NCI-H1417 (cell line): ENCODE measurements around the gene OSBPL3.
"Not testable (repeated sequence)": the region's sequence is repeated elsewhere in the genome, so short reads cannot be mapped to it uniquely, and the experiment has no call there.

Source experiments
- DNase-seq, 3 experiments: peaks; one replicate each; lab custom pipeline; 2025; lab: John Stamatoyannopoulos, UW

The OSBPL3 gene

DNA sequence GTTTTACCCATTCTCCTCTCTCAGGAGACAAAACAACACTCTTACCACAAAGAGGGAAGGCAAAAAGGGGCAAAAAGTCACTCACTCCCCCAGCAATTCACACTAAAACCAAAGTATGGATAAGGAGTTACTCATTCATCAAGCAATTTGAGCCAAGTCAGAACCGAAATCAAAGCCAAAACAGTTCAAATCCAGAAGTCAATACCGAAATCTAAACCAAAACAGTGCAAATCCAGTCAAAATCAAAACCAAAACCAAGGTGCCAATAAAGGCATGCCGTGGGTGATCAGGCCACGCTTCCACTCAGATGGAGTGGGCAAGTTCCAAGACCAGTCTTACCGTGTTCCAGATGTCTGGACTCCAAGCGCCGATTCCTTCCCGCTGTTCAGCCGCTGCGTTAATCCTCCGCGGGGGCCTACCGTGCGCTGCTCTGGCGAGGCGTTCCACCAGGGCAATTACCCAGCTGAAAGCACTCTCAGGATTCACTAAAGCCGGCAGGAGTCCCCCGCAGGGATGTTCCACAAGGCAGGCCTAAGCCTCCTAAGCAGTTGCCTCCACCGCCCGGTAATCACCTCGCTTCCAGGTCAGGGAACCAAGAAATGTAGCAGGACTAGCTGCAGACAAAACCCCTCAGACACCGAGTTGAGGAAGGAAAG lies 185.1 kb downstream of the OSBPL3 start:
- DNase-seq, result not testable (repeated sequence)

DNA sequence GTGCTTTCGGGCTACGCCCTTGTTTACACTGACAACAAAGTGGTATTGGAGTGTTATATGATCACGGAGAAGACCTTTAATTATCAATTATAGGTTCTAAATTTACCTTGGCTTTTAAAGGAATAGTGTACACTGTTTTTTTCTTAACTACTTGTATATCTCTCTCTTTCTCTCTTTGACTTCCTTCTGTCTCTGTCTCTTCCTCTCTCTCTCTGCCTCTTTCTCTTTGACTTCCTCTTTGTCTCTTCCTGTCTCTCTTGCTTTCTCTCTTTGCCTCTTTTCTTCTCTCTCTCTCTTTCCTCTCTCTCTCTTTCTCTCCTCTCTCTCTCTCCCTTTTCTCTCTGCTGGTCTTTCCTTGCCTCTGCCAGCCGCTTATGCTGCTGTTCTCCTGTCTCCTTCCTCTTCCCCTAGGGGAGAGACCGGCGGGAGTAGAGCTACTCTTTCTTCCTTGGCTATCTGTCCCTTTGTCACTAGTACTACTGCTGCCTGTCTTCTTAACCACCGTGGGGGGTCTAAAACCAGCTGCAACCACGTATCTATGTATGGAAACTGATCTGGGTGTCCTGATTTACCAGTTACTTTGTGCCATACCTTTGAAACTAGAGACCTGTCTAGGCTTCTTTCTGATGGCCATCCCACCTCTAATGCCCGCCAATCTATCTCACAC lies 185.9 kb downstream of the OSBPL3 start:
- DNase-seq, result no peak

DNA sequence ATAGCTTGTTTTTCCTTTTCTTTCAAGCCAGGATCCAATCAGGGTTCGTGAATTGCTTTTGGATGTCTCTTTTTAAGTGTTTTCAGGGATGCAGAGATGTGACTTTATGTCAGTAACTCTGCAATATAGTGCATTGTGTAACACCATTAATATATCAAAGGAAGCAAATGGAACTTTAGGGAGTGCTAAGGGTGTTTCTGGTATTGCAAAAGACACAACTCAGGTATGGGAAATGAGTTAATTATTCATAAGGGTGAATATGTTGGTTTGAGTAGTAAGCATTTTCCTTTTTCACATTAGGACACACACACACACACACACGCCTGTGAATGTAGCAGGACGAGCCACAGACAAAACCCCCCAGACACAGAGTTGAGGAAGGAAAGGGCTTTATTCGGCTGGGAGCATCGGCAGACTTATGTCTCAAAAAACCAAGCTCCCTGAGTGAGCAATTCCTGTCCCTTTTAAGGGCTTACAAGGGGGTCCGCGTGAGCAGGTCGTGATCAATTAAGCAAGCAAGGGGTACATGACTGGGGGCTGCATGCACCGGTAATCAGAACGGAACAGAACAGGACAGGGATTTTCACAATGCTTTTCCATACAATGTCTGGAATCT lies 190.9 kb downstream of the OSBPL3 start:
- no peak for DNase-seq

GRCh38 chr7:24788075-24788474 lies 191.9 kb downstream of the OSBPL3 start:
- DNase-seq, result no peak

DNA sequence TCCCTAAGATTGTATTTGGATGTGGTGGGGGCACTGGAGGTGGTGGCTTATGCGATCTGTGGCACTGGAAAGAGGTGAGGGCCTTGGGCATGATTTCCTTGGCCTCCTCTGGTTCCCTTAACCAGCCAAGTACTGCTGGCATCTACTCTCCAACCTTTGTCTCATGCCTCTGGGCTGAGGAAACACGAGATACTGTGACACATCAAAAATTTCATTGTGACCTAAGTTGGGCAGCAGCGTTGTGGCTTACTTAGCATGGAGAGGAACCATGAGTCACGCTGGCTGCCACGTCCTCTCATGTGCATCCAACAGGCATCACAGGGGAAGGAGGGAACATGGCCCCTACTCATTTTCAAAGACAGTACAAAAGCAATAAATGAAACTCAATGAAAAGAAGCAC lies 193.0 kb downstream of the OSBPL3 start:
- DNase-seq, result no peak

GRCh38 chr7:24786306-24786705 lies 193.7 kb downstream of the OSBPL3 start:
- DNase-seq, result no peak

- no peak for DNase-seq
These were observed 195.7 kb downstream of the OSBPL3 start for GRCh38 chr7:24784277-24784676.

GRCh38 chr7:24783698-24784097 lies 196.3 kb downstream of the OSBPL3 start:
- DNase-seq, result no peak

- no peak for DNase-seq
These were observed 198.9 kb downstream of the OSBPL3 start for GRCh38 chr7:24781106-24781505.

- DNase-seq, result no peak
These were observed 200.7 kb downstream of the OSBPL3 start for GRCh38 chr7:24779283-24779655.

DNA sequence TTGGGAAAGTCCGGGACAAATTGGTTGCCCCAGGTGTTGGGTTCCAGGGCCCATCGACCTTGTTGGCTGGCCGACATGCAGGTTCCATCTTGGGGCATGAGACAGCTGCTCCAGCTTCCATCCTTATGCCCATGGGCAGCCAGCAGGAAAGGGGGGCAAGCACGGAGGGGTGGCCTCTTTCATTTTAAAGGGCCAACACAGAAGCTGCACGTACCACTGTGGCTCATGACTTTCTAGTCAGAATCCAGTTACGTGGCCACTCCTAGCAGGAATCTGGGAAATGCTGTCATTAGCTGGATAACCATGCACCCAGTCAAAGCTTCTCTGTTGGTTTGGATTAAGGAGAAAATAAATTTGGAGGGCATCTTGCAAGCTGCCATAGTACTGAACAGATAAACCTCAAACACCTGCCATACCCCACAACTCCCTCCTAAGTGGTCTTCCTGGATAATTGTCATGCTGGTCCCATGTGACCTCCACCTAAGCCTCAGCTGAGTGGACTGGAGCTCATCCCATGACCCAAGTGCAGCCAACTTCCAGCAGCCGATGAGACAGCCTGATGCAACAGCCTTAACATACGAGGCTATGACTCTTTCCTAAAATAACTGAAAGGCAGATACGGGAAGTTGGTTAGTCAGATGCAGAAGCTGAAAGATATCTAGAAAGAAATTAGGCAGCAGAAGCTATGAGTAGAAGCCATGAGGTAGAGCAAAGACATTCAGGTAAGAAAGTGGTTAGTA lies 201.3 kb downstream of the OSBPL3 start:
- no peak for DNase-seq

GRCh38 chr7:24777806-24778205 lies 202.2 kb downstream of the OSBPL3 start:
- no peak for DNase-seq

DNA sequence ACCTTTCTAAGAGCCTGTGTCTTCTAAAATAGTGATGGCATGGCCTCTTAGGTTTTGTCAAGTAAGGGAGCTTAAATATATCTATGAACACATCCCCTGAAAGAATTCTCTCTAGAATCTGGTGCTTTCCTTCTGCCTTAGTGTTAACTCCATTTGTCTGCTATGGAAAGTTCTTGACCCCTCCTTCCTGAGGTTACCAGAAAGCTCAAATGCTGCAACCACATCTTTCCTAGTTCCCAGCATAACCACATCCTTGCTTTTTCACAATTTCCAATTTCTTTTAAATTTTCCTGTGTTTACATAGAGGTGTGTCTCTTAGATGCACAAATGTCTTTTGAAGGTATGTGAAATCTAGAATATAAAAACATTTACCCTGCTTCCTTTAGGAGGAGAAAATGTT lies 206.3 kb downstream of the OSBPL3 start:
- DNase-seq, result no peak

DNA sequence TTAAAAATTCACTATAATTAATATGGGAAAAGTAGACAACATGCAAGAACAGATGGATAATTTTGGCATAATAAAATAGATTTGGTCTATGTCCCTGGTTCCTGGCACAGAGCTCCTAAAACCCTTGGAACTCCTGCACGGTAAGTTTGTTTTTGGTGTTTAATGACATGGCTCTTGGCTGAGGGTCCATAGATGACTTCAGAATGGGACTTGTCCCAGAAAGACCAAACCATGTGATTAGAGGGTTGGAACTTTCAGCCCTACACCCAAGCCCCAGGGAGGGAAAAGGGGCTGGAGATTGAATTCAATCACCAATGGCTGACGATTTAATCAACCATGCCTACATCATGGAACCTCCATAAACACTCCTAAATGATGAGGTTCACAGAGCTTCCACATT lies 210.1 kb downstream of the OSBPL3 start:
- no peak for DNase-seq

DNA sequence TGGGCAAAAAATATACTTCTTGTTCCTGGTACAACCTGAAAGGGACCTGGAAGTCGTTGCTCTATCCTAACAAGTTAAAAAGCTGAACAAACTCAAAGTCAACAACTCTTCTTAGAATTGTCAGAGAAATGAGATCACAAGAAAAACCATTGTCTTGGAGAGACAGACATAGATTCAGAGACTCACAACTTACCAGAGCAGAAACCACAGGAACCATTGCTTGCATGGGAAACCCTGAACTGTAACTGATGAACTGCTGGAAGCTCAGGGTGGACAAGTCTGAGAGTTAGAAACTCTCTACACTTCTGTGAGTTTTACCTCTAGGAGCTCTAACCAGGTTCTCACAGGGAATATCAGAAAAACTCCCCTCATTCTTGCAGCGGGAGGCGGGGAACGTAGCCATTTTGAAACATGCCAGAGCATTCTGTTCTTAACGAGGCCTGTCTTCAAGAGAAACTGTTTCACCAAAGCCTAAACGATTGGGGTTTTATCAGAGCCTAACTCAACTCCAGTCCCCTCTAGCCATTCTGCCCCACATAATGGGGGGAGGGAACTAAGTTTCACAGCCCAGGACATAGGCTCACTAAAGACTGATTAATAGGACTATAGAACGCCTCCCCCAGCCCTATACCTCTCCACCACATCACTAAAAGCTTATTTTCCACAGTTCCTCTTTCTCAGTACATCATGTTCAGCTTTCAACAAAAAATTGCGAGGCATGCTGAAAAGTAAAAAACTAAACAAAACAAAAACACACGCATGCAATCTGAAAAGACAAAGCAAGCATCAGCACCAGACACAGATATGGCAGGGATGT lies 210.8 kb downstream of the OSBPL3 start:
- no peak for DNase-seq

- peak in 2 of 3 experiments; percentile 23 to 41 for DNase-seq
These were observed 212.0 kb downstream of the OSBPL3 start for GRCh38 chr7:24767878-24768569.

DNA sequence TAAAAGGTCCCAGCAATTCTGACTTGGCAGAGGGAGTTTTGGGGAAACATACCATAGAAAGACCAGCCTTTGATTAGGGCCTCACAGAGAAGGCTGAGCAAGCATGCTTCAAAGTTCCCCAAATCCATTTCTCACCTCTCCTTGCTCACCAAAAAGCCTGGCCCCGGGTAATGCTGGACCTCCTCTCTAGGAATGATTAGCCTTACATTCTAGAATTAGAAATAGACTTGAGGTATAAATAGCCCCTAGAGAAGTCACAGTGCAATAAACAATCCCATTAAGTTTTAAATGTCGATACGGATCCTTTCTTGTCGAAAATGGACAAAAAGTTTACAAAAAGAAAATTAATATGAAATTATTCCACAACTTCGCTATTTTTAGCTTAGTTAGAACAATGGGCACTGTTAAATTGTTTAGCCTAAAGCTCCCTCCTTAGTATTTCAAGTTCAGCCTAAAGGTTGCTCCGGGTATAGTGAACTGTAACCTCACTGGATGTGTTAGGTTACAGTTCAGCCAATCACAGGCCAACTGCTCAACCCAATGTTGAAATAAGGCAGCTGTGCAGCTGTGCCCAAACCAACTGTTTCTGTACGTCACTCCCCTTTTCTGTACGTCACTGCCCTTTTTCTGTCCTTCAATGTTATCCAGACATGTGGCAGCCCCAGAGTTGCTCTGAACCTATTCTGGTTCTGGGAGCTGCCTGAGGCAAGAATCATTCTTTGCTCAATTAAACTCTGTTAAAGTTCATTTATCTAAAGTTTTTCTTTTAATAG lies 214.8 kb downstream of the OSBPL3 start:
- DNase-seq, result peak in 1 of 3 experiments; percentile 25

DNA sequence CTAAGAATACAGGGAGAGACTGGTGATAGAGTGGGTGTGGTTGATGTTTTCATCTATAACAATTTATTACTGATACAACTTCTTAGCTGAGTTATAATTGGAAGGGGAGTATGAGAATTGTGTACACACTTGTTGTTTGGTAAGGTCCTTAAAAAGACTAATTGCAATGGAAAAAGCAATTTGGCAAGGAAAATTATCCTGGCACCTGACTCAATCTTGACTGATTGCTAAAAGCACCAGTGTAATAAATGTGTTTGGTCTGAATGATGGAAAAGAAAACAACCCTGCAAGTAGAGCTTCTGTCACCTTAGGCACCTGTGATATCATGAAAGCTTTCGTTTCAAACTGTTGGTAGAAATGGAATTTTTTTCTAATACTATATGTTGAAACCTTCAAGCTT lies 216.0 kb downstream of the OSBPL3 start:
- DNase-seq, result peak in 2 of 3 experiments; percentile 30 to 77

DNA sequence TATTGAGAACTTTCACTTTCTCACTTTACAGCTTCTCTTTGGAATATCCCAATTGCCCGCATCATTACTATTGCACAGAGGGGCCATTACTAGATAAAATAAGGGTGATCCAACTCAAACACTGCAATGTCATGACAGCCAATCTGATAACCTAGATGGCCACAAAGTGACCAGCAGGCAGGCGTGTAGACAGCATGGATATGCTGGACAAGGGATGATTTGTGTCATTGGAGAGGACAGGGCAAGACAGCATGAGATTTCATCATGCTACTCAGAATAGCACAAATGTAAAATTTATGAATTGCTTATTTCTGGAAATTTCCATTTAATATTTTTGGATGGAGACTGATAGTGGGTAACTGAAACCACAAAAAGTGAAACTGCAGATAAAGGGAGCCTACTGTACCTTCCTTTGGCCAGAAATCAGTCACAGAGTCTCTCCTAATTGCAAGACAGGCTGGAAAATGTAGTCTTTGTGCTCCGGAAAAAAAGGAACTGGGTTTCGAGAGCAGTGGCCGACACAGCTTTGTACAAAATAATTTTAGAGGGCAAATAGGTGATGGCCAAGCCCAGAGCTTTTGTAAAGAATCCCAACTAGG lies 216.6 kb downstream of the OSBPL3 start:
- no peak for DNase-seq

DNA sequence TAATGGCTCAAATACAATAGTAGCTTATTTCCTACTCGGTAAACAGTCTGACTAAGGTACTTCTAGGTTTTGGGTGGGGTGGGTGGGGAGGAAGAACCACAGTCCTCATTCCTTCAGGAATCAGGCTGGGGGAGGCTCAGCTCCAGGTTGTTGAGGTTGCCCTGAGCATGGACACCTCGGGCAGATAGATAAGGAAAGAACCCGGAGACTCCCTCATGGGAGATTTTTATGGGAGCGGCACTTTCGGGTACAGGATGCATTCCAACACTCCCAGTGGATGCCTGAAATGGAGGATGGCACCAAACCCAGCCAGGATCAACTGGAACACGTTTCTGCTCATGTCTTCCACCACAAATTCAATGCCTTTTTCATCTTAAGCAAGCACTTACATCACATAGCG lies 217.2 kb downstream of the OSBPL3 start:
- no peak for DNase-seq
